Measurements from ENCODE around the gene GLRX5. TPM values are rescaled to one million over a fixed set of nuclear protein-coding genes. Genes with fewer than 3 reads are reported as not detected.
A peak's percentile ranks its signal among the peaks of the same experiment; 100 is the strongest.

The GLRX5 gene
- total RNA-seq, 1 donor from 2014 or later: 43.7 TPM

GRCh38 chr14:95525999-95526398, 8.9 kb upstream of the GLRX5 start:
- no peaks in the 10 kb centered on the region for H3K27me3 Mint-ChIP-seq
- H3K4me1 Mint-ChIP-seq: peaks cover 71% of the 10 kb centered on the region
- no peak for DNase-seq
- peak overlapping the region; percentile 47 for H3K4me3 Mint-ChIP-seq
- peaks cover 11% of the 10 kb centered on the region for H3K36me3 Mint-ChIP-seq (ENCODE audit: low read depth)
- no peaks in the 10 kb centered on the region for H3K9me3 Mint-ChIP-seq
- peak overlapping the region; percentile 96 for H3K27ac Mint-ChIP-seq
- intact Hi-C loops (cut with micrococcal nuclease): loop anchor here (2.0 kb wide), 1 partner anchor 13 kb away; no protein-coding TSS in a partner anchor

GRCh38 chr14:95526483-95527386, 8.1 kb upstream of the GLRX5 start:
- peaks cover 72% of the 10 kb centered on the region for H3K4me1 Mint-ChIP-seq
- intact Hi-C loops (cut with micrococcal nuclease): loop anchor here (1.0 to 2.0 kb wide), 3 partner anchors 10 to 84 kb away; partner anchors contain the start of gene SYNE3
- H3K36me3 Mint-ChIP-seq (ENCODE audit: low read depth): peaks cover 16% of the 10 kb centered on the region
- H3K27ac Mint-ChIP-seq: peak overlapping the region; percentile 96
- DNase-seq: no peak
- no peaks in the 10 kb centered on the region for H3K9me3 Mint-ChIP-seq
- H3K27me3 Mint-ChIP-seq: no peaks in the 10 kb centered on the region
- peak overlapping the region; percentile 61 for H3K4me3 Mint-ChIP-seq

GRCh38 chr14:95527387-95528002, 7.4 kb upstream of the GLRX5 start:
- Mint-ChIP-seq H3K27me3 (no peaks in the 10 kb centered on the region), H3K27ac (peak overlapping the region; percentile 77), H3K4me1 (peaks cover 71% of the 10 kb centered on the region), H3K4me3 (peak overlapping the region; percentile 61), H3K36me3 (ENCODE audit: low read depth) (peaks cover 23% of the 10 kb centered on the region), H3K9me3 (no peaks in the 10 kb centered on the region)
- DNase-seq: peak; percentile 87
- intact Hi-C loops (cut with micrococcal nuclease): loop anchor here (1.0 to 2.0 kb wide), 3 partner anchors 11 to 85 kb away; partner anchors contain the start of gene SYNE3

- Mint-ChIP-seq H3K4me1 (peaks cover 62% of the 10 kb centered on the region), H3K4me3 (no peak overlapping the region), H3K27ac (peak overlapping the region; percentile 4), H3K36me3 (ENCODE audit: low read depth) (peaks cover 34% of the 10 kb centered on the region), H3K27me3 (no peaks in the 10 kb centered on the region), H3K9me3 (no peaks in the 10 kb centered on the region)
- no peak for DNase-seq
- intact Hi-C loops (cut with micrococcal nuclease): no loop called here
These were observed 5.6 kb upstream of the GLRX5 start for GRCh38 chr14:95529216-95529615.

- peak overlapping the region; percentile 50 for H3K27ac Mint-ChIP-seq
- H3K4me3 Mint-ChIP-seq: peak overlapping the region; percentile 20
- H3K27me3 Mint-ChIP-seq: no peaks in the 10 kb centered on the region
- DNase-seq: no peak
- peaks cover 50% of the 10 kb centered on the region for H3K4me1 Mint-ChIP-seq
- H3K36me3 Mint-ChIP-seq (ENCODE audit: low read depth): peaks cover 36% of the 10 kb centered on the region
- no peaks in the 10 kb centered on the region for H3K9me3 Mint-ChIP-seq
- intact Hi-C loops (cut with micrococcal nuclease): loop anchor here (5.0 to 10.0 kb wide), 2 partner anchors 68 to 974 kb away; partner anchors contain the start of gene PAPOLA
These were observed 4.2 kb upstream of the GLRX5 start for GRCh38 chr14:95530473-95531276.

- intact Hi-C loops (cut with micrococcal nuclease): loop anchor here (5.0 to 10.0 kb wide), 2 partner anchors 69 to 973 kb away; partner anchors contain the start of gene PAPOLA
- Mint-ChIP-seq H3K9me3 (no peaks in the 10 kb centered on the region), H3K27me3 (no peaks in the 10 kb centered on the region), H3K4me3 (peak overlapping the region; percentile 21), H3K27ac (no peak overlapping the region), H3K36me3 (ENCODE audit: low read depth) (peaks cover 36% of the 10 kb centered on the region), H3K4me1 (peaks cover 50% of the 10 kb centered on the region)
- no peak for DNase-seq
These were observed 3.4 kb upstream of the GLRX5 start for GRCh38 chr14:95531473-95531872.

GRCh38 chr14:95531969-95532368, 2.9 kb upstream of the GLRX5 start:
- peaks cover 51% of the 10 kb centered on the region for H3K4me1 Mint-ChIP-seq
- DNase-seq: no peak
- no peaks in the 10 kb centered on the region for H3K27me3 Mint-ChIP-seq
- H3K4me3 Mint-ChIP-seq: peak overlapping the region; percentile 91
- no peaks in the 10 kb centered on the region for H3K9me3 Mint-ChIP-seq
- intact Hi-C loops (cut with micrococcal nuclease): loop anchor here (5.0 to 10.0 kb wide), 2 partner anchors 70 to 973 kb away; partner anchors contain the start of gene PAPOLA
- peak overlapping the region; percentile 72 for H3K27ac Mint-ChIP-seq
- peaks cover 36% of the 10 kb centered on the region for H3K36me3 Mint-ChIP-seq (ENCODE audit: low read depth)

GRCh38 chr14:95533391-95533821, 1.4 kb upstream of the GLRX5 start:
- Mint-ChIP-seq H3K4me1 (peaks cover 51% of the 10 kb centered on the region), H3K36me3 (ENCODE audit: low read depth) (peaks cover 38% of the 10 kb centered on the region), H3K4me3 (peak overlapping the region; percentile 91), H3K9me3 (no peaks in the 10 kb centered on the region), H3K27ac (peak overlapping the region; percentile 95), H3K27me3 (no peaks in the 10 kb centered on the region)
- peak; percentile 75 for DNase-seq
- intact Hi-C loops (cut with micrococcal nuclease): loop anchor here (5.0 to 10.0 kb wide), 2 partner anchors 71 to 971 kb away; partner anchors contain the start of gene PAPOLA

GRCh38 chr14:95533822-95534221, 1.0 kb upstream of the GLRX5 start:
- no peaks in the 10 kb centered on the region for H3K27me3 Mint-ChIP-seq
- DNase-seq: peak; percentile 70
- H3K27ac Mint-ChIP-seq: peak overlapping the region; percentile 95
- peaks cover 52% of the 10 kb centered on the region for H3K4me1 Mint-ChIP-seq
- peaks cover 40% of the 10 kb centered on the region for H3K36me3 Mint-ChIP-seq (ENCODE audit: low read depth)
- peak overlapping the region; percentile 91 for H3K4me3 Mint-ChIP-seq
- intact Hi-C loops (cut with micrococcal nuclease): loop anchor here (1.0 to 10.0 kb wide), 8 partner anchors 11 to 971 kb away; partner anchors contain the start of genes DICER1, PAPOLA and SYNE3
- H3K9me3 Mint-ChIP-seq: no peaks in the 10 kb centered on the region

GRCh38 chr14:95535226-95536021, 574 bp downstream of the GLRX5 start:
- Mint-ChIP-seq H3K4me3 (peak overlapping the region; percentile 91), H3K9me3 (no peaks in the 10 kb centered on the region), H3K27ac (peak overlapping the region; percentile 90), H3K4me1 (peaks cover 46% of the 10 kb centered on the region), H3K27me3 (no peaks in the 10 kb centered on the region), H3K36me3 (ENCODE audit: low read depth) (peaks cover 33% of the 10 kb centered on the region)
- intact Hi-C loops (cut with micrococcal nuclease): loop anchor here (10.0 kb wide), 1 partner anchor 969 kb away; the partner anchor contains the start of gene PAPOLA
- peak; percentile 73 for DNase-seq

- H3K27ac Mint-ChIP-seq: peak overlapping the region; percentile 90
- no peaks in the 10 kb centered on the region for H3K9me3 Mint-ChIP-seq
- H3K4me1 Mint-ChIP-seq: peaks cover 40% of the 10 kb centered on the region
- intact Hi-C loops (cut with micrococcal nuclease): loop anchor here (10.0 kb wide), 1 partner anchor 969 kb away; the partner anchor contains the start of gene PAPOLA
- peak overlapping the region; percentile 91 for H3K4me3 Mint-ChIP-seq
- H3K27me3 Mint-ChIP-seq: no peaks in the 10 kb centered on the region
- peaks cover 28% of the 10 kb centered on the region for H3K36me3 Mint-ChIP-seq (ENCODE audit: low read depth)
- DNase-seq: no peak
These were observed 1.3 kb downstream of the GLRX5 start for GRCh38 chr14:95536036-95536593.

GRCh38 chr14:95536671-95537070, 1.8 kb downstream of the GLRX5 start:
- intact Hi-C loops (cut with micrococcal nuclease): loop anchor here (10.0 kb wide), 1 partner anchor 968 kb away; the partner anchor contains the start of gene PAPOLA
- Mint-ChIP-seq H3K4me3 (peak overlapping the region; percentile 91), H3K9me3 (no peaks in the 10 kb centered on the region), H3K27me3 (no peaks in the 10 kb centered on the region), H3K4me1 (peaks cover 36% of the 10 kb centered on the region), H3K27ac (no peak overlapping the region), H3K36me3 (ENCODE audit: low read depth) (peaks cover 23% of the 10 kb centered on the region)
- DNase-seq: no peak
